HG03565 (cell line): Measurements from ENCODE around the gene USP9Y.
"Not testable (repeated sequence)": the region's sequence is repeated elsewhere in the genome, so short reads cannot be mapped to it uniquely, and the experiment has no call there.

Source experiments
- ATAC-seq: cut with Tn5 transposase; IDR thresholded peaks from one replicate; pipeline ENCODE4 v1.9.1; 2021; ENCODE audit warnings: mild to moderate bottlenecking, moderate library complexity; ENCODE audit not compliant: unreplicated experiment

Gene USP9Y

GRCh38 chrY:12701181-12701695, at the start of gene USP9Y:
Gene USP9Y, plus strand, starts transcription at chrY:12701231. Its CDS starts 8,217 bp downstream, at chrY:12709448.
- ATAC-seq: no peak

- ATAC-seq: no peak
These were observed 49.4 kb upstream of the USP9Y start for GRCh38 chrY:12651621-12652036.

GRCh38 chrY:12661745-12662681, 39.0 kb upstream of the USP9Y start:
- ATAC-seq: peak; percentile 51

- ATAC-seq: peak; percentile 35
These were observed 38.1 kb upstream of the USP9Y start for GRCh38 chrY:12662745-12663591.

- not testable (repeated sequence) for ATAC-seq
These were observed 37.2 kb upstream of the USP9Y start for GRCh38 chrY:12663845-12664244.

GRCh38 chrY:12678111-12678510, 22.9 kb upstream of the USP9Y start:
- no peak for ATAC-seq

- ATAC-seq: no peak
These were observed 19.5 kb upstream of the USP9Y start for GRCh38 chrY:12681535-12681934.

GRCh38 chrY:12688337-12688736, 12.7 kb upstream of the USP9Y start:
- ATAC-seq: no peak

GRCh38 chrY:12700087-12700486, 944 bp upstream of the USP9Y start:
- no peak for ATAC-seq

- no peak for ATAC-seq
These were observed 1.1 kb downstream of the USP9Y start for GRCh38 chrY:12702174-12702573.

- ATAC-seq: no peak
These were observed 9.4 kb downstream of the USP9Y start for GRCh38 chrY:12710460-12710859.

GRCh38 chrY:12715376-12715775, 14.3 kb downstream of the USP9Y start:
- ATAC-seq: no peak

- ATAC-seq: no peak
These were observed 28.7 kb downstream of the USP9Y start for GRCh38 chrY:12729746-12730145.

- ATAC-seq: peak; percentile 90
These were observed 32.6 kb downstream of the USP9Y start for GRCh38 chrY:12733625-12734024.

GRCh38 chrY:12734051-12734450, 33.0 kb downstream of the USP9Y start:
- no peak for ATAC-seq

- no peak for ATAC-seq
These were observed 40.4 kb downstream of the USP9Y start for GRCh38 chrY:12741414-12741813.

- ATAC-seq: no peak
These were observed 41.7 kb downstream of the USP9Y start for GRCh38 chrY:12742725-12743124.

GRCh38 chrY:12744091-12744490, 43.1 kb downstream of the USP9Y start:
- no peak for ATAC-seq

GRCh38 chrY:12749293-12749692, 48.3 kb downstream of the USP9Y start:
- no peak for ATAC-seq

GRCh38 chrY:12752856-12753255, 51.8 kb downstream of the USP9Y start:
- no peak for ATAC-seq

- no peak for ATAC-seq
These were observed 55.0 kb downstream of the USP9Y start for GRCh38 chrY:12756021-12756420.
